ENCODE measurements around the gene RNF215.

RNF215 gene

GRCh38 chr22:30383061-30383460 lies 4.2 kb downstream of the RNF215 start:
- H3K4me3 ChIP-seq (ENCODE audit: low read depth, low read length, poor library complexity, severe bottlenecking) = no peak overlapping the region
- H3K9ac ChIP-seq (ENCODE audit: low read length) = no peak overlapping the region
- no peaks in the 10 kb centered on the region for H3F3A ChIP-seq (ENCODE audit: insufficient read depth, low read length)
- H3K27me3 ChIP-seq (ENCODE audit: insufficient read depth, low read length) = no peaks in the 10 kb centered on the region
- H3K4me2 ChIP-seq (ENCODE audit: low read length) = no peak overlapping the region
- H4K20me1 ChIP-seq (ENCODE audit: insufficient read depth, low read length) = no peaks in the 10 kb centered on the region
- H3K27ac ChIP-seq (ENCODE audit: low read depth, low read length, poor library complexity, severe bottlenecking) = no peak overlapping the region
- peaks cover 9% of the 10 kb centered on the region for H3K4me1 ChIP-seq (ENCODE audit: insufficient read depth, low read length, severe bottlenecking)
- H3K9me3 ChIP-seq (ENCODE audit: low read length) = no peaks in the 10 kb centered on the region
- no peaks in the 10 kb centered on the region for H3K79me2 ChIP-seq (ENCODE audit: insufficient read depth, low read length)
- no peaks in the 10 kb centered on the region for H3K9me2 ChIP-seq (ENCODE audit: low read depth, low read length)
- TF ChIP-seq EZH2 (IDR thresholded peaks at IDR 0.05; ENCODE audit: borderline replicate concordance, low read length) (no peak), CTCF (IDR thresholded peaks at IDR 0.05; ENCODE audit: low read length) (no peak)
- H3K36me3 ChIP-seq (ENCODE audit: insufficient read depth, low read length) = no peaks in the 10 kb centered on the region
- no peak overlapping the region for H2AFZ ChIP-seq (ENCODE audit: low read length)

- no peak overlapping the region for H2AFZ ChIP-seq (ENCODE audit: low read length)
- H3K9me3 ChIP-seq (ENCODE audit: low read length) = no peaks in the 10 kb centered on the region
- no peak overlapping the region for H3K4me2 ChIP-seq (ENCODE audit: low read length)
- no peaks in the 10 kb centered on the region for H3F3A ChIP-seq (ENCODE audit: insufficient read depth, low read length)
- H3K9me2 ChIP-seq (ENCODE audit: low read depth, low read length) = no peaks in the 10 kb centered on the region
- H3K36me3 ChIP-seq (ENCODE audit: insufficient read depth, low read length) = no peaks in the 10 kb centered on the region
- no peaks in the 10 kb centered on the region for H4K20me1 ChIP-seq (ENCODE audit: insufficient read depth, low read length)
- H3K27ac ChIP-seq (ENCODE audit: low read depth, low read length, poor library complexity, severe bottlenecking) = no peak overlapping the region
- H3K9ac ChIP-seq (ENCODE audit: low read length) = no peak overlapping the region
- peaks cover 5% of the 10 kb centered on the region for H3K4me1 ChIP-seq (ENCODE audit: insufficient read depth, low read length, severe bottlenecking)
- no peaks in the 10 kb centered on the region for H3K79me2 ChIP-seq (ENCODE audit: insufficient read depth, low read length)
- H3K27me3 ChIP-seq (ENCODE audit: insufficient read depth, low read length) = no peaks in the 10 kb centered on the region
- no peak overlapping the region for H3K4me3 ChIP-seq (ENCODE audit: low read depth, low read length, poor library complexity, severe bottlenecking)
- no peak for TF ChIP-seq CTCF (IDR thresholded peaks at IDR 0.05; ENCODE audit: low read length)
- TF ChIP-seq EZH2 (IDR thresholded peaks at IDR 0.05; ENCODE audit: borderline replicate concordance, low read length) = no peak
Measured at GRCh38 chr22:30382340-30382739, 4.9 kb downstream of the RNF215 start.

GRCh38 chr22:30381264-30381663 lies 5.9 kb downstream of the RNF215 start:
- no peaks in the 10 kb centered on the region for H3K9me3 ChIP-seq (ENCODE audit: low read length)
- H3F3A ChIP-seq (ENCODE audit: insufficient read depth, low read length) = no peaks in the 10 kb centered on the region
- no peaks in the 10 kb centered on the region for H3K36me3 ChIP-seq (ENCODE audit: insufficient read depth, low read length)
- no peak overlapping the region for H3K4me3 ChIP-seq (ENCODE audit: low read depth, low read length, poor library complexity, severe bottlenecking)
- no peaks in the 10 kb centered on the region for H3K4me1 ChIP-seq (ENCODE audit: insufficient read depth, low read length, severe bottlenecking)
- no peaks in the 10 kb centered on the region for H4K20me1 ChIP-seq (ENCODE audit: insufficient read depth, low read length)
- no peaks in the 10 kb centered on the region for H3K27me3 ChIP-seq (ENCODE audit: insufficient read depth, low read length)
- H3K9me2 ChIP-seq (ENCODE audit: low read depth, low read length) = no peaks in the 10 kb centered on the region
- no peak overlapping the region for H3K9ac ChIP-seq (ENCODE audit: low read length)
- no peak overlapping the region for H2AFZ ChIP-seq (ENCODE audit: low read length)
- TF ChIP-seq EZH2 (IDR thresholded peaks at IDR 0.05; ENCODE audit: borderline replicate concordance, low read length) (no peak), CTCF (IDR thresholded peaks at IDR 0.05; ENCODE audit: low read length) (no peak)
- no peaks in the 10 kb centered on the region for H3K79me2 ChIP-seq (ENCODE audit: insufficient read depth, low read length)
- H3K27ac ChIP-seq (ENCODE audit: low read depth, low read length, poor library complexity, severe bottlenecking) = no peak overlapping the region
- no peak overlapping the region for H3K4me2 ChIP-seq (ENCODE audit: low read length)

Measured in OCI-LY1 (cell line).